ENCODE data around the gene GALC. TPM values are rescaled to one million over a fixed set of nuclear protein-coding genes. Genes with fewer than 3 reads are reported as not detected.

GALC gene
- total and polyA plus RNA-seq, 2 experiments from 2014 or later, result 13.1 to 24.0 TPM

DNA sequence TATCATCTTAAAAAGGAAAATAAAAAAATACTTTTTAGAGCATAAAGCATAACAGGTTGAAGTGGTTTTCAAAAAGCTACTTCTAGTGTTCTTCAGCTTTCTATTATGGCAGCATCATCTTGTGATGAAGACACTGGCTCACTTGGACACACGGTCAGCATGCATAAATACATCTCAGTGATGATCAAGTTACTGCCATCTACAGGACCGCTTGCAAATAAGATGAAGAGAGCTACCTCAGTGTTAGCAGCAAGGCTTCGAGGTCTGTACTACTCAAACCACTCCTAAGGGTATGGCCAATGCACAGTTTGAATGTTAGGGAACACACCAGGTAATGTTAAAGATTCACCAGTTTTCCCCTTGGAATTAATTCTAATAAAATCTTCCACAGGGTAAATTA lies 58.8 kb downstream of the GALC start:
- no peaks in the 10 kb centered on the region for H4K20me1 ChIP-seq (ENCODE audit: insufficient read depth)
- no peak overlapping the region for H3K4me2 ChIP-seq (ENCODE audit: unreplicated experiment)
- no peaks in the 10 kb centered on the region for H3F3A ChIP-seq (ENCODE audit: insufficient read depth)
- TF ChIP-seq EZH2phosphoT487 (IDR thresholded peaks at IDR 0.05; ENCODE audit: insufficient read depth, low read depth) (no peak), EZH2 (IDR thresholded peaks at IDR 0.05; ENCODE audit: insufficient read depth, poor library complexity, severe bottlenecking) (no peak)
- whole genome bisulfite sequencing, 2 experiments (ENCODE audit: low coverage in 1 of 2, low lambda C conversion rate in 2 of 2, missing lambda C conversion rate in 2 of 2), result 81 to 90% methylated on average over 3 of the region's 3 CpGs
- in situ Hi-C loops (cut with MboI), result no loop called here
- no peak overlapping the region for H2AFZ ChIP-seq
- H3K9me3 ChIP-seq (ENCODE audit: low read depth), result no peaks in the 10 kb centered on the region
- H3K27ac ChIP-seq, result no peak overlapping the region
- no peaks in the 10 kb centered on the region for H3K4me1 ChIP-seq (ENCODE audit: insufficient read depth)
- no peaks in the 10 kb centered on the region for H3K9me2 ChIP-seq (ENCODE audit: insufficient read depth)
- 0 out of 2 replicates have a peak, but pooled peaks cover 5% of the 10 kb centered on the region for H3K36me3 ChIP-seq (ENCODE audit: low read depth)
- no peak overlapping the region for H3K9ac ChIP-seq
- no peaks in the 10 kb centered on the region for H3K27me3 ChIP-seq (replicated peaks; ENCODE audit: insufficient read depth)
- no peak for DNase-seq
- no peaks in the 10 kb centered on the region for H3K79me2 ChIP-seq (ENCODE audit: insufficient read depth)
- H3K4me3 ChIP-seq, result no peak overlapping the region

DNA sequence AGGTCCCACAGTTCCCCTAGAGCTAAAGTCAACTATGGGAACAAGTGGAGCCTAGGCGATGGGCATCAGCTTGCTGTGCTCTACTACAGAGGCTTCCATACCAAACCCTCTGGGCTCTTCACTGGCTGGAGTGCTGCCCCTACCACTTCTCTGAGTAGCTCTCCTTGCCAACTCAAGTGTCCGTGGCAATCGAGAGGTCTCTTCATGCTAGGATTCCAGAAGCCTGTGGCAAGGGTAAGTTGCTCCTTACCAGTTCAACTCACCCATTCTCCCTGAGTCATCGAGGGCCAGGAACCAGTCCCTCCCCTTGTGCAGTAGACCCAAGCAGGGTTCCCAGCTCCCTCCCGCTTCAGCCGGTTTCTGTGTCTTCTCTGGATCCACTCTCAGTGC lies 76.1 kb downstream of the GALC start:
- no peak for DNase-seq
- Histone ChIP-seq H3K9me2 (ENCODE audit: insufficient read depth) (no peaks in the 10 kb centered on the region), H3K27ac (no peak overlapping the region), H3K79me2 (ENCODE audit: insufficient read depth) (no peaks in the 10 kb centered on the region), H3K4me1 (ENCODE audit: insufficient read depth) (no peaks in the 10 kb centered on the region), H3K9ac (no peak overlapping the region), H3K4me3 (no peak overlapping the region), H3K27me3 (replicated peaks; ENCODE audit: insufficient read depth) (no peaks in the 10 kb centered on the region), H3F3A (ENCODE audit: insufficient read depth) (no peaks in the 10 kb centered on the region), H4K20me1 (ENCODE audit: insufficient read depth) (no peaks in the 10 kb centered on the region), H3K36me3 (ENCODE audit: low read depth) (no peaks in the 10 kb centered on the region), H3K9me3 (ENCODE audit: low read depth) (no peaks in the 10 kb centered on the region), H3K4me2 (ENCODE audit: unreplicated experiment) (no peak overlapping the region), H2AFZ (no peak overlapping the region)
- no peak for TF ChIP-seq EZH2 (IDR thresholded peaks at IDR 0.05; ENCODE audit: insufficient read depth, poor library complexity, severe bottlenecking)
- no peak for TF ChIP-seq EZH2phosphoT487 (IDR thresholded peaks at IDR 0.05; ENCODE audit: insufficient read depth, low read depth)
- WGBS, 2 experiments (ENCODE audit: low coverage in 1 of 2, low lambda C conversion rate in 2 of 2, missing lambda C conversion rate in 2 of 2), result 63 to 69% methylated on average over 6 of the region's 6 CpGs
- in situ Hi-C loops (cut with MboI), result no loop called here

DNA sequence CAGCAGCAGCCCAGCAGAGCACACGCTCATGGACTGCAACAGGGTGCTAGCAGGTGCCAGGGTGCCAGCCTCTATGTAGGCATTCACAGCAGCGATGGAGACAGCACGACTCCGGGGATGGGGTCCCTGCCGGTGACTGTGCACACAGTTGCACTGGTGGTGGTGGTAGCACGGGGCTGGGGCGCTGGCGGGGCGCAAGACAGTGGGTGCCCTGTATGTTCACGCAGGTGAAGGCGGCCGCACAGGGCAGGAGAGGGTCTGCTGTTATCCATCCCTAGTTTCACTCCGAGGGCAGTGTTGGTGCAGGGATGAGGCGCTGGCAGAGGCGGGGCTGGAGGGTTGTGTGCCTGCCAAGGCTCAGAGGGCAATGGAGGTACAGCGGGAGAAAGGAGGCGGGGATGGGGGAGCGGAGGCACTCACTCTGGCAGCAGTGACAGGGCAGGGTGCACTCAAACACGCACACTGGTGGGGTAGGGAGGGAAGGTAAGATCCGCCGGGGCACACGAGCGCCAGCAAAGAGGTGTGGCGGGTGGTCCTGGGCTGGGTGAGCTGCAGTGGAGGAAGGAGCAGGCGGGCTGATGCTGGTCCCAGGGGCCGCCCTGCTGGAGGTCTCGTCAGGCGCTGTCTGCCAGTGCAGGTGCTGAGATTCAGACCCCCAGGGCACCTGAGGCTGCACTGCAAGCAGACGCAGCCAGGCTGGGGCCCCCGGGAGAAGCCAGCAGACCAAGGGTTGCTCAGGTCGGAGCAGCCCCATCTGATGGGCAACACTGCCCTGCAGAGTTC lies 76.7 kb downstream of the GALC start:
- WGBS, 2 experiments (ENCODE audit: low coverage in 1 of 2, low lambda C conversion rate in 2 of 2, missing lambda C conversion rate in 2 of 2), result 77 to 79% methylated on average over 20 to 30 of the region's 31 CpGs
- Histone ChIP-seq H3F3A (ENCODE audit: insufficient read depth) (no peaks in the 10 kb centered on the region), H3K27me3 (replicated peaks; ENCODE audit: insufficient read depth) (no peaks in the 10 kb centered on the region), H3K9me3 (ENCODE audit: low read depth) (no peaks in the 10 kb centered on the region), H4K20me1 (ENCODE audit: insufficient read depth) (no peaks in the 10 kb centered on the region), H2AFZ (no peak overlapping the region), H3K4me2 (ENCODE audit: unreplicated experiment) (no peak overlapping the region), H3K4me1 (ENCODE audit: insufficient read depth) (no peaks in the 10 kb centered on the region), H3K79me2 (ENCODE audit: insufficient read depth) (no peaks in the 10 kb centered on the region), H3K36me3 (ENCODE audit: low read depth) (no peaks in the 10 kb centered on the region), H3K4me3 (no peak overlapping the region), H3K27ac (no peak overlapping the region), H3K9me2 (ENCODE audit: insufficient read depth) (no peaks in the 10 kb centered on the region), H3K9ac (no peak overlapping the region)
- no peak for DNase-seq
- no peak for TF ChIP-seq EZH2 (IDR thresholded peaks at IDR 0.05; ENCODE audit: insufficient read depth, poor library complexity, severe bottlenecking)
- TF ChIP-seq EZH2phosphoT487 (IDR thresholded peaks at IDR 0.05; ENCODE audit: insufficient read depth, low read depth), result no peak
- in situ Hi-C loops (cut with MboI), result no loop called here

DNA sequence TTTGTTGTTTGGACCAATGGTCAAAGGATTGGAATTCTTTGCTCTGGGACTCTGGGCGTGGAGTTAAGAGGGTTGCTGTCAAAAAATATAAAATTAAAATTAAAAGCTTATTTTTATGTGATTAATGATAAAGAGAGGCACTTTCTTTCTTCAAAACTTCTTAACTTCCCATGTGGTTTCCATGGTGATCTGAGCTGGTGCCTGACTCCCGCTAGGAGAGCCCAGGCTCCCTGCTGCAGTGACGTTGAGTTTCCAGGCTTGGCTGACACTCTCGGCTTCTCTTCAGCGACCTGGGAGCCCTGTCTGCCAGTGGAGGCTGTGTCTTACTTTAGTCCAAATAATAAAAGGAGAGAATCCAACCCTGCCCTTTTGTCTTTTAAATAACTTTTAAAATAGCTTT lies 84.4 kb downstream of the GALC start:
- Histone ChIP-seq H3K36me3 (ENCODE audit: low read depth) (no peaks in the 10 kb centered on the region), H3K27me3 (replicated peaks; ENCODE audit: insufficient read depth) (no peaks in the 10 kb centered on the region), H3K9me2 (ENCODE audit: insufficient read depth) (no peaks in the 10 kb centered on the region), H3K79me2 (ENCODE audit: insufficient read depth) (no peaks in the 10 kb centered on the region), H3F3A (ENCODE audit: insufficient read depth) (no peaks in the 10 kb centered on the region), H3K4me3 (no peak overlapping the region), H3K9ac (no peak overlapping the region), H2AFZ (no peak overlapping the region), H3K27ac (no peak overlapping the region), H3K4me1 (ENCODE audit: insufficient read depth) (no peaks in the 10 kb centered on the region), H3K9me3 (ENCODE audit: low read depth) (no peaks in the 10 kb centered on the region), H3K4me2 (ENCODE audit: unreplicated experiment) (no peak overlapping the region), H4K20me1 (ENCODE audit: insufficient read depth) (no peaks in the 10 kb centered on the region)
- DNase-seq, result peak; percentile 10
- in situ Hi-C loops (cut with MboI), result no loop called here
- WGBS, 2 experiments (ENCODE audit: low coverage in 1 of 2, low lambda C conversion rate in 2 of 2, missing lambda C conversion rate in 2 of 2), result 1% methylated on average over 5 of the region's 5 CpGs
- no peak for TF ChIP-seq EZH2 (IDR thresholded peaks at IDR 0.05; ENCODE audit: insufficient read depth, poor library complexity, severe bottlenecking)

DNA sequence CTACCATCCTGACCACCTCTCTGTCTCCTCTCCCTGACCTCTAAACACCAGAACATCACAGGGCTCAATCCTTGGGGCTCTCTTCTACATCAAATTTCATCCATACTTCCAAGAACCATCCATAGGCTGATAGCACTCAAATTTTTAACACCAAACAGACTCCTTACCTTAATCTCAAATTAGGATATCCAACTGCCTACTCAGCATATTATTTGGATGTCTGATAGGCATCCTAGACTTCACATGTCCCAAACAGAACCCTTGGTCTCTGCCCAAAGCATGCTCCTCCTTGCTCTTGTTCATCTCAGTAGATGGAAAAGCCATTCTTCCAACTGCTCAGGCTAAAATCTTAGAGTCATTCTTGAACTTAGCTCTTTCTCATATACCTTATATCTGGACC lies 91.3 kb downstream of the GALC start:
- Histone ChIP-seq H3F3A (ENCODE audit: insufficient read depth) (no peaks in the 10 kb centered on the region), H3K27me3 (replicated peaks; ENCODE audit: insufficient read depth) (no peaks in the 10 kb centered on the region), H4K20me1 (ENCODE audit: insufficient read depth) (no peaks in the 10 kb centered on the region), H3K9me2 (ENCODE audit: insufficient read depth) (no peaks in the 10 kb centered on the region), H3K9ac (no peak overlapping the region), H3K27ac (no peak overlapping the region), H3K4me3 (no peak overlapping the region), H3K4me2 (ENCODE audit: unreplicated experiment) (no peak overlapping the region), H3K9me3 (ENCODE audit: low read depth) (no peaks in the 10 kb centered on the region), H3K36me3 (ENCODE audit: low read depth) (no peaks in the 10 kb centered on the region), H3K79me2 (ENCODE audit: insufficient read depth) (no peaks in the 10 kb centered on the region), H3K4me1 (ENCODE audit: insufficient read depth) (no peaks in the 10 kb centered on the region), H2AFZ (no peak overlapping the region)
- TF ChIP-seq EZH2phosphoT487 (IDR thresholded peaks at IDR 0.05; ENCODE audit: insufficient read depth, low read depth), result no peak
- TF ChIP-seq EZH2 (IDR thresholded peaks at IDR 0.05; ENCODE audit: insufficient read depth, poor library complexity, severe bottlenecking), result no peak
- in situ Hi-C loops (cut with MboI), result no loop called here
- DNase-seq, result no peak

Data from GM23248 (cell line).